H54 (cell line): ENCODE results near the gene HTR2A.
A peak's percentile ranks its signal among the peaks of the same experiment; 100 is the strongest.

Experiments
- DNase-seq: peaks from one replicate; pipeline ENCODE4 v3.0.0; 2011; ENCODE audit warnings: low spot score, mixed read lengths; ENCODE audit not compliant: insufficient read length
- FAIRE-seq: peaks from 3 replicates; lab custom pipeline; 2011; peaks lifted over from hg19 to GRCh38; lab: Jason Lieb, UNC
- POLR2A ChIP-seq: IDR thresholded peaks from 2 replicates; pipeline ENCODE4 v1.6.1; 2011; ENCODE audit warnings: low read depth, mild to moderate bottlenecking, low read length

Gene HTR2A

GRCh38 chr13:46855664-46856063 lies 41.2 kb downstream of the HTR2A start:
- TF ChIP-seq POLR2A, result no peak
- FAIRE-seq (no peak), DNase-seq (no peak)

GRCh38 chr13:46855166-46855565 lies 41.7 kb downstream of the HTR2A start:
- TF ChIP-seq POLR2A, result no peak
- no peak for FAIRE-seq
- no peak for DNase-seq

GRCh38 chr13:46852168-46852567 lies 44.7 kb downstream of the HTR2A start:
- TF ChIP-seq POLR2A, result no peak
- FAIRE-seq, result no peak
- no peak for DNase-seq

GRCh38 chr13:46850214-46850613 lies 46.6 kb downstream of the HTR2A start:
- no peak for DNase-seq
- TF ChIP-seq POLR2A, result no peak
- FAIRE-seq, result no peak

GRCh38 chr13:46846726-46847125 lies 50.1 kb downstream of the HTR2A start:
- no peak for FAIRE-seq

GRCh38 chr13:46845146-46845545 lies 51.7 kb downstream of the HTR2A start:
- no peak for TF ChIP-seq POLR2A
- FAIRE-seq, result no peak
- no peak for DNase-seq

More at GRCh38 chr13:46846726-46847125, 50.1 kb downstream of the HTR2A start:
- DNase-seq, result no peak
- TF ChIP-seq POLR2A, result no peak

- no peak for TF ChIP-seq POLR2A
- no peak for FAIRE-seq
Observed at GRCh38 chr13:46844431-46844830, 52.4 kb downstream of the HTR2A start.

GRCh38 chr13:46839399-46839798 lies 57.5 kb downstream of the HTR2A start:
- no peak for FAIRE-seq

More at GRCh38 chr13:46844431-46844830, 52.4 kb downstream of the HTR2A start:
- no peak for DNase-seq

GRCh38 chr13:46834657-46835056 lies 62.2 kb downstream of the HTR2A start:
- DNase-seq (no peak), FAIRE-seq (no peak)
- TF ChIP-seq POLR2A, result no peak

More at GRCh38 chr13:46839399-46839798, 57.5 kb downstream of the HTR2A start:
- no peak for TF ChIP-seq POLR2A
- no peak for DNase-seq

GRCh38 chr13:46831588-46832194 lies 65.2 kb downstream of the HTR2A start:
- TF ChIP-seq POLR2A, result no peak
- peak; percentile 23 for FAIRE-seq
- DNase-seq, result no peak

- FAIRE-seq (no peak), DNase-seq (no peak)
- TF ChIP-seq POLR2A, result no peak
Observed at GRCh38 chr13:46830405-46831005, 66.3 kb downstream of the HTR2A start.

GRCh38 chr13:46822551-46822950 lies 74.3 kb downstream of the HTR2A start:
- TF ChIP-seq POLR2A, result no peak
- no peak for DNase-seq
- FAIRE-seq, result no peak

GRCh38 chr13:46817838-46818476 lies 78.9 kb downstream of the HTR2A start:
- no peak for TF ChIP-seq POLR2A
- FAIRE-seq (no peak), DNase-seq (no peak)

- no peak for TF ChIP-seq POLR2A
- no peak for DNase-seq
- no peak for FAIRE-seq
Observed at GRCh38 chr13:46817095-46817494, 79.8 kb downstream of the HTR2A start.

GRCh38 chr13:46816371-46816770 lies 80.5 kb downstream of the HTR2A start:
- TF ChIP-seq POLR2A, result no peak
- DNase-seq (no peak), FAIRE-seq (no peak)
